Measurements from ENCODE around the gene FAM117B. TPM values are rescaled to one million over a fixed set of nuclear protein-coding genes. Genes with fewer than 3 reads are reported as not detected.
"Not testable (repeated sequence)": the region's sequence is repeated elsewhere in the genome, so short reads cannot be mapped to it uniquely, and the experiment has no call there.

The FAM117B gene
- total RNA-seq, 2 donors from 2014 or later, result 11.4 to 16.7 TPM

DNA sequence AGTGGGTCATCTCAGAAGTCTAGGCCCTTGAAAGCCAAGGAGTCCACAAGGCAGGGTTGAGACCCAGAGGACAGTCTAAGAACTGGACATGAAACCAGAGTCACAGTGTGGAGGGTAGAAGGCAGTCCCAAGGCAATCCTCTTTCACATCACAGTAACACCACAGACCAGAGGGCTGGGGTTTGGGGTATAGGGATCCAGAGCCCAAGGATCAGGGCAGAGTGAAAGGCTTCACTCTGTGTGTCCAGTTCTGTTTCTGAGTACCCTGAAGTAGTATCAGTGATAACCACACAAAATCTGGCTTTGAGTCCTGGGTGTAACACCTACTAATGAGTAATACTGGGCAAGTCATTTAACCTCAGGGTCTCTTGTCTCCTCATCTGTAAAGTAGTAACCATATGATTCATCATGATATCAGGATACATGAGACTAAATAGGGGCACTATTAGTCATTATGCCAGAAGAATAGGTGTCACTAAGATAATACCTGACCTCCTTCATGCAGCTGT lies 145.8 kb downstream of the FAM117B start:
- H3K27ac Mint-ChIP-seq, result peak overlapping the region; percentile 75
- H3K4me1 Mint-ChIP-seq (ENCODE audit: low read depth), result peaks cover 20% of the 10 kb centered on the region
- peak; percentile 96 to 98 for ATAC-seq (replicated peaks in 1 of 2)
- H3K4me3 Mint-ChIP-seq, result peak overlapping the region; percentile 42 to 60
- H3K27me3 Mint-ChIP-seq (ENCODE audit: low read depth), result no peaks in the 10 kb centered on the region
- H3K9me3 Mint-ChIP-seq, result no peaks in the 10 kb centered on the region
- peaks cover 4 to 25% of the 10 kb centered on the region in 2 donors for H3K36me3 Mint-ChIP-seq (ENCODE audit: insufficient read depth in 2 of 2)
- peak; percentile 21 to 28 for DNase-seq

DNA sequence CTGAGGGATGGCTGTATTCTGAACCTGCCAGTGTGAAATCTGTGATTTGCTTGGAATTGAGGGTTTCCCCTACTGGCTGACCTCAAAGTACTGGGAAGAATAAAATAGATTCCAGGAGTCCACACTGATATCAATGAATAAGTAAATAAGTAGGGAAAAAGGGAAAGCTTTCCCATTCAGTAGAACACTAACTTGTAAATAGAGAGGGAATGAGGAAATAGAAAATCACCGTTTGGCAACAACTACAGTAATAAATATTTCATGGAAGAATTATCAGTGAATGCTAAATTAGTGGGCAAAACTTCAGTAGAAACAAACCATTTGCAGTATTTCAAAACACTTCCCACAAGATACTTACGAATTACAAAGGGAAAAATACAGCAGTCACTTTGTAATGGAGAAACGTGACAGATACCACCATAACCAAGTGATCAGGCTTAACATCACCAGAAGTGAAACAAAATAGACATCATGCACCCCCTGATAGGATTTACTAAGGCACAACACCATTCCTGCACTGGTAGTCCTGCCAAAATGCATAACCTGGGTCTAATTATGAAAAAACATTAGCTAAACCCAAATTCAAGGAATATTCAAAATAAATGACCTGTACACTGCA lies 148.3 kb downstream of the FAM117B start:
- Mint-ChIP-seq H3K27me3 (ENCODE audit: low read depth) (no peaks in the 10 kb centered on the region), H3K27ac (no peak overlapping the region), H3K4me3 (no peak overlapping the region), H3K4me1 (ENCODE audit: low read depth) (peaks cover 20% of the 10 kb centered on the region), H3K36me3 (ENCODE audit: insufficient read depth in 2 of 2) (peaks cover 4 to 28% of the 10 kb centered on the region in 2 donors), H3K9me3 (no peaks in the 10 kb centered on the region)
- ATAC-seq (replicated peaks in 1 of 2) (no peak), DNase-seq (no peak)

- Mint-ChIP-seq H3K27me3 (ENCODE audit: low read depth) (no peaks in the 10 kb centered on the region), H3K36me3 (ENCODE audit: insufficient read depth in 2 of 2) (peaks cover 0 to 29% of the 10 kb centered on the region in 2 donors), H3K27ac (no peak overlapping the region), H3K4me1 (ENCODE audit: low read depth) (no peaks in the 10 kb centered on the region), H3K4me3 (no peak overlapping the region), H3K9me3 (no peaks in the 10 kb centered on the region)
- ATAC-seq (replicated peaks in 1 of 2) (no peak), DNase-seq (no peak)
These were observed 152.1 kb downstream of the FAM117B start for GRCh38 chr2:202786842-202787241.

DNA sequence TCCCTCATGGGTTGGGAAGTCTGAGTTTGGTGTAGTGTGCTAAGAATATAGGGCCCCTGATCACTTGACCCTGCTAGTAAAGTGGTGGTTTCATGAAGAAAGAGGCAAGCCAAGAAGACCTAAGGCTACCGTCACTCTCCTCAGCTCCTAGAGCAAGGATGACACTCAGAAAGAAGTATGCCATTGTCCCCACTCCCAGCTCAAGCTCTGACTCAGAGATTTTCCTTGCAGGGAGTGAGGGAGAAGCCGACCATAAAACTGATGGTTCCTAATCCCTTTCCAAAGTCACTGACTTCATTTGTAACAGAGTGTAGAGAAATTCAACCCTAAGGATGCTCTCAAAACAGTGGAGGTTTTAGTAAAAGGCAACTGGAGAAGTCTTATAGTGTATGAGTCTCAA lies 155.9 kb downstream of the FAM117B start:
- Mint-ChIP-seq H3K4me1 (ENCODE audit: low read depth) (no peaks in the 10 kb centered on the region), H3K36me3 (ENCODE audit: insufficient read depth in 2 of 2) (peaks cover 0 to 19% of the 10 kb centered on the region in 2 donors), H3K27ac (no peak overlapping the region), H3K4me3 (no peak overlapping the region), H3K27me3 (ENCODE audit: low read depth) (no peaks in the 10 kb centered on the region), H3K9me3 (no peaks in the 10 kb centered on the region)
- DNase-seq (no peak), ATAC-seq (replicated peaks in 1 of 2) (no peak)

- H3K9me3 Mint-ChIP-seq, result peaks cover 0 to 3% of the 10 kb centered on the region in 2 donors
- peak overlapping the region; percentile 8 for H3K27ac Mint-ChIP-seq
- DNase-seq (no peak), ATAC-seq (replicated peaks in 1 of 2) (no peak)
- H3K27me3 Mint-ChIP-seq (ENCODE audit: low read depth), result no peaks in the 10 kb centered on the region
- no peaks in the 10 kb centered on the region for H3K4me1 Mint-ChIP-seq (ENCODE audit: low read depth)
- peaks cover 8 to 10% of the 10 kb centered on the region in 2 donors for H3K36me3 Mint-ChIP-seq (ENCODE audit: insufficient read depth in 2 of 2)
- no peak overlapping the region for H3K4me3 Mint-ChIP-seq
These were observed 163.2 kb downstream of the FAM117B start for GRCh38 chr2:202797944-202798343.

- not testable (repeated sequence) for H3K4me1 Mint-ChIP-seq (ENCODE audit: low read depth); ATAC-seq (replicated peaks in 1 of 2); H3K9me3 Mint-ChIP-seq; H3K27ac Mint-ChIP-seq; H3K4me3 Mint-ChIP-seq; H3K27me3 Mint-ChIP-seq (ENCODE audit: low read depth); H3K36me3 Mint-ChIP-seq (ENCODE audit: insufficient read depth in 2 of 2); DNase-seq
These were observed 171.1 kb downstream of the FAM117B start for GRCh38 chr2:202805911-202806310.

DNA sequence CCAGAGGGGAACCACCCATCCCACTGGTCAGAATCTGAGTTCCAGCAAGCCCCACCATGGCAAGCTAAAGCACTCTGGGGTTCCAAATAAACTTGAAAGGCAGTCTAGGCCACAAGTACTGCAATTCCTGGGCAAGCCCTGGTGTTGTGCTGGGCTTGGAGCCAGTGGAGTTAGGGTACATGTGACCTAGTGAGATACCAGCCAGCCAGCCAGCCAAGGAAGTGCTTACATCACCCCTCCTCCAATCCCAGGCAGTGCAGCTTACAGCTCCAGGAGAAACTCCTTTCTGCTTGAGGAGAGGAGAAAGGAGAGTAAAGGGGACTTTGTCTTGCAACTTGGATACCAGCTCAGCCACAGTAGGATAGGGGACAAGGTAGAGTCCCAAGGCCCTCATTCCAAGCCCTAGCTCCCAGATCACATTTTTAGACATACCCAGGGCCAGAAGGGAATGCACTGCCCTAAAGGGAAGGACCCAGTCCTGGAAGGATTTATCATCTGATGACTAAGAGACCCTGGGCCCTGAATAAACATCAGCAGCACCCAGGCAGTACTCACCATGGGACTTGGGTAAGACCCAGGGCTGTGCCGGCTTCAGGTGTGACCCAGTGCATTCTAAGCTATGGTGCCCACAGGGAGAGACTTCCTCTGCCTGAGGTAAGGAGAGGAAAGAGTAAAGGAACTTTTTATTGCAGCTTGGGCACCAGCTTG lies 172.8 kb downstream of the FAM117B start:
- peaks cover 2 to 16% of the 10 kb centered on the region in 2 donors for H3K36me3 Mint-ChIP-seq (ENCODE audit: insufficient read depth in 2 of 2)
- H3K27ac Mint-ChIP-seq; H3K4me1 Mint-ChIP-seq (ENCODE audit: low read depth); H3K27me3 Mint-ChIP-seq (ENCODE audit: low read depth); H3K9me3 Mint-ChIP-seq; H3K4me3 Mint-ChIP-seq; ATAC-seq (replicated peaks in 1 of 2); DNase-seq: not testable (repeated sequence)

DNA sequence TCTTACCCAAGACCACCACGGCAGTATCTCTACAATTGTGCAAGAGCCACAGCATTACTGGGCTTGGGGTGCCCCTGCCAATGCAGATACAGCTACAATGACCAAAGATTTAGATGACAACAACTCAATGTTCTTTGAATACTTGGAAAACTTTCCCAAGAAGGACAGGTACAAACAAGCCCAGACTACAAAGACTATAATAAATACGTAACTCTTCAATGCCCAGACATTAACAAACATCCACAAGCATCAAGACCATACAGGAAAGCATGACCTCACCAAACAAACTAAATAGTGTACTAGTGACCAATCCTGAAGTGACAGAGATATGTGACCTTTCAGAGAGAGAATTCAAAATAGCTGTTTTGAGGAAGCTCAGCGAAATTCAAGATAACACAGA lies 174.0 kb downstream of the FAM117B start:
- no peaks in the 10 kb centered on the region for H3K27me3 Mint-ChIP-seq (ENCODE audit: low read depth)
- H3K4me3 Mint-ChIP-seq, result no peak overlapping the region
- no peak for ATAC-seq (replicated peaks in 1 of 2)

GRCh38 chr2:202813387-202813786 lies 178.6 kb downstream of the FAM117B start:
- no peak overlapping the region for H3K4me3 Mint-ChIP-seq
- no peak overlapping the region for H3K27ac Mint-ChIP-seq
- H3K4me1 Mint-ChIP-seq (ENCODE audit: low read depth), result no peaks in the 10 kb centered on the region
- H3K9me3 Mint-ChIP-seq, result peaks cover 3 to 8% of the 10 kb centered on the region in 2 donors
- peaks cover 2 to 22% of the 10 kb centered on the region in 2 donors for H3K36me3 Mint-ChIP-seq (ENCODE audit: insufficient read depth in 2 of 2)
- no peak for ATAC-seq (replicated peaks in 1 of 2)
- no peak for DNase-seq
- H3K27me3 Mint-ChIP-seq (ENCODE audit: low read depth), result no peaks in the 10 kb centered on the region

More for the DNA sequence above, 174.0 kb downstream of the FAM117B start:
- no peak for DNase-seq
- Mint-ChIP-seq H3K4me1 (ENCODE audit: low read depth) (no peaks in the 10 kb centered on the region), H3K36me3 (ENCODE audit: insufficient read depth in 2 of 2) (peaks cover 2 to 17% of the 10 kb centered on the region in 2 donors), H3K9me3 (peaks cover 0 to 6% of the 10 kb centered on the region in 2 donors), H3K27ac (no peak overlapping the region)

- ATAC-seq (replicated peaks in 1 of 2) (no peak), DNase-seq (no peak)
- Mint-ChIP-seq H3K36me3 (ENCODE audit: insufficient read depth in 2 of 2) (peaks cover 2 to 19% of the 10 kb centered on the region in 2 donors), H3K4me1 (ENCODE audit: low read depth) (no peaks in the 10 kb centered on the region), H3K27me3 (ENCODE audit: low read depth) (no peaks in the 10 kb centered on the region), H3K4me3 (no peak overlapping the region), H3K27ac (no peak overlapping the region), H3K9me3 (peaks cover 3 to 5% of the 10 kb centered on the region in 2 donors)
These were observed 179.5 kb downstream of the FAM117B start for GRCh38 chr2:202814226-202814625.

DNA sequence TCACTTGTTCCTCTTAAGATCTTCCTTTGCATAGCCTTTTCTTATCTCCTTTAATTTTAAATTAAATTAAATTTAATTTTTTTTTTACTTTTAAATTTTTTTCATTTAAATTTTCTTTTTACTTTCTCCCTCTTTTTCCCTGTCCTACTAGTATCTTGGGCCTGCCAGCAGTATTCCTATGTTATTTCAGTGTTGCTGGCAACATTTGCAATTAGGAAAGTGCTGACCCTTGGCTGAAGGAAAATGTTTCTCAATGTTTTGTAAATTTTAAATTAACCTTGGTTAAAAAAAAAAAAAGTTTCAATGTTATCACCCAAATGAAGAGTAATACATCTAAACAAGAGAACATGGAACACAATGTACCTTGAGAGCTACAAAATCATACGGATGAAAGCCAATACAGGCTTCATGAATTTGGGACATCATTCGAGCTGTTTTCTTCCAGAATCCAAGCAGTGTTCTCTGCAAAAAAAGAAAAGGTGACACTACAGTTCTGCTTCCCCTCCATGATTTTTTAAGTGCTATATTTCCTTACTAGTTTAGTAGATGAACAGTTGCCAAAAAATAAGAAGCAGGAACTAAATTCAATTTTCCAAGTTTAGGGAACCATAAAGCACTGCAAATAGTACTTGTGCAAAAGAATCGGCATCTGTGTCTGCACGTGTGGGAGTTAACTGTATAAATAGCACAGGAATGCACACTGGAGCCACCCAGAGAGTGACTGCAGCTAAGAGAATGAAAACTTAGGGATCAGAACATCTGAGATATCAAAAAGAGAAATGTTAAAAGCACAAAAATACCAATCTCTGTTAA lies 181.0 kb downstream of the FAM117B start:
- H3K27ac Mint-ChIP-seq, result no peak overlapping the region
- DNase-seq (no peak), ATAC-seq (replicated peaks in 1 of 2) (no peak)

GRCh38 chr2:202817771-202818170 lies 183.0 kb downstream of the FAM117B start:
- Mint-ChIP-seq H3K27ac (no peak overlapping the region), H3K4me1 (ENCODE audit: low read depth) (no peaks in the 10 kb centered on the region), H3K27me3 (ENCODE audit: low read depth) (no peaks in the 10 kb centered on the region), H3K4me3 (no peak overlapping the region), H3K9me3 (peaks cover 2 to 3% of the 10 kb centered on the region in 2 donors), H3K36me3 (ENCODE audit: insufficient read depth in 2 of 2) (peaks cover 0 to 8% of the 10 kb centered on the region in 2 donors)
- DNase-seq (no peak), ATAC-seq (replicated peaks in 1 of 2) (no peak)

More for the DNA sequence above, 181.0 kb downstream of the FAM117B start:
- no peak overlapping the region for H3K4me3 Mint-ChIP-seq
- no peaks in the 10 kb centered on the region for H3K4me1 Mint-ChIP-seq (ENCODE audit: low read depth)
- H3K36me3 Mint-ChIP-seq (ENCODE audit: insufficient read depth in 2 of 2), result peaks cover 2 to 16% of the 10 kb centered on the region in 2 donors
- H3K9me3 Mint-ChIP-seq, result peaks cover 3 to 4% of the 10 kb centered on the region in 2 donors
- H3K27me3 Mint-ChIP-seq (ENCODE audit: low read depth), result no peaks in the 10 kb centered on the region

DNA sequence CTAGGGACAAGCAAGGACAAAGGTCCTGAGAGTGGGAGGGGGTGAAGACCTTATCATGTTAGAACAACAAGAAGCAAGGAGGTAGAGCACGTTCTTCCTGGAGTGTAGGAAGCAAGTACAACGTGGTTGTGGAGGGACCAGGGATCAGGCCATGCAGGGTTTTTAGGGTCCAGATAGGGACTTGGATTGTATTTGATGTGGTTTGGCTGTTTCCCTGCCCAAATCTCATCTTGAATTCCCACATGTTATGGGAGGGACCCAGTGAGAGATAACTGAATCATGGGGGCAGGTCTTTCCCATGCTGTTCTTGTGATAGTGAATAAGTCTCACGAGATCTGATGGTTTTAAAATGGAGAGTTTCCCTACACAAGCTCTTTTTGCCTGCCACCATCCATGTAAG lies 183.6 kb downstream of the FAM117B start:
- Mint-ChIP-seq H3K9me3 (peaks cover 2 to 3% of the 10 kb centered on the region in 2 donors), H3K27ac (no peak overlapping the region), H3K36me3 (ENCODE audit: insufficient read depth in 2 of 2) (peaks cover 0 to 8% of the 10 kb centered on the region in 2 donors), H3K4me1 (ENCODE audit: low read depth) (no peaks in the 10 kb centered on the region), H3K27me3 (ENCODE audit: low read depth) (no peaks in the 10 kb centered on the region), H3K4me3 (no peak overlapping the region)
- DNase-seq, result no peak
- ATAC-seq (replicated peaks in 1 of 2), result no peak

Data from activated T-cell treated with anti-CD3 and anti-CD28 coated beads, Interleukin-2, amount 50 U/mL, for 72 hours (primary cell).